Stimulated activated CD8-positive, alpha-beta memory T cell treated with anti-CD3 and anti-CD28 coated beads, Interleukin-15, amount 100 ng/mL, for 24 hours (primary cell): Measurements from ENCODE around the gene SMYD3.

Experiments
- DNase-seq: peaks from one replicate; pipeline ENCODE4 v3.0.0-alpha.2; 2020; ENCODE audit warnings: low read depth

The SMYD3 gene

DNA sequence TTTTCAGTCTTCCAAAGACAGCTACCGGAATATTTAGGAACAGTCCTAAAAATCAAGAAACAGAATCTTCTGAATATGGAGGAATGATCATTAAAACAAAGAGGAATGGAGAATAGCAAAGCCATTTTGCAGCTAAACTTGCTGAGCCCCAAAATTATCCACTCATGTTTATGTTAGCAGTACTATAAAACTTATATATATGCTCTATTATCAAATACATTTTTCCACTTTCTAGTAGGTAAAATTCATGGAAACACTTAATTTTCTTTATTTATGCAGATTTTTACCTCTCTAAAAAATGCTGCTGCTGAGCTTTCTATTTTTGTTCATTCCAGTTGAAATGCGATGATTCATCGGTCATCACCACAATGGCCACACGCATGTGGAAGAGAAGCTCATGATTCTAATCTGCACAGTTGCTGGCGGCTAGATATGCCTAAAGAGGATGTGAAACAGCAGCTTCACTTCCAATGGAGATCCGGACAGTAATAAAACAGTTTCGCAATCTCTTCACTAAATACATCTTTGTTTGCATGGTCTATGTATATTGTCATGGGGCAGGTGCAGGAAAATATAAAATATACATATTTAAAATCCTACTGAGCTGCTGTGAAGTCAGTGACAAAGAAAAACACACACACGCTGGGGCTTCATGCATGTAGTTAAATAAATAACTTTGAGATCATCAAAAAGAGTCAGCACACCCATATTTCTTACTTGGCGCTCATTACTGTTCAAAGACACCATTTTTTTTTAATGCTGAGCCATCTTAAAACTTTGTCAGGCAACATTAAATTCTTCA, 292.2 kb downstream of the SMYD3 start:
- no peak for DNase-seq

DNA sequence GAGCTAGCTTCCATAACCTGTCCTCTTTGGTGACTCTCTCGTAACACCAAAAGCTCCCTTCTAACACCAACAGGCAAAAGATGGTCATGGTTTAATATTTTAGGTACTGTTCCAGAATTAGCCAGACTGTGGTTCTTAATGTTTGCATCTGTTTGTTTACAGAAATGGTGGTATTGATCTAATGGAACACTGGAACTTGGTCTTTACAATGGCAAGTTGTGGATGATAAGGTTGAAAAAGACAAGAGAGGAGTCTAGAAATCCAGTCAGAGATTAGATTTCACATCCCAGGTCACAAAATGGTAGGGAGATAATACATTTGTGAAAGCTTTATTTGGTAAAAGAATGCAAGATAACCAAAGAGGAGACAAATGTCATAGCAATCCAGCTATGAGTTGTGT, 293.1 kb downstream of the SMYD3 start:
- no peak for DNase-seq

DNA sequence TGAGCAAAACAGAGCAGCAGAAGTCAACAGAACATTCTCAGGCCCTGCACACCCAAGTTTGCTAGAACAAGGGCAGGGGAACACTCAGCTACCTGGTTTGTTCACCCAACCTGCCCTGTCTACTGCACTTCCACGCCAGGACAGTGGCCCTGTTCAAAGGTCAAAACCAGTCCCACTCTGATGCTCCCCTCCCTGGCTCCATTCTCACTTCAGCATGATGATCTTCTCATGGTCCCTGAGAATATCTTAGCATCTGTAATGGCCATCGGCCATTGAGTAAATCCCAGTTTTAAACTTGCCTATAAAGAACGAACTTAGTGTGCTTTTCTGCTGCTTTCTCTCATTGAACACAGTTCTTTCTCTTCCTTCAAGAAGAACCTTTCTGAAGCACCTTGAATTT, 293.6 kb downstream of the SMYD3 start:
- no peak for DNase-seq

DNA sequence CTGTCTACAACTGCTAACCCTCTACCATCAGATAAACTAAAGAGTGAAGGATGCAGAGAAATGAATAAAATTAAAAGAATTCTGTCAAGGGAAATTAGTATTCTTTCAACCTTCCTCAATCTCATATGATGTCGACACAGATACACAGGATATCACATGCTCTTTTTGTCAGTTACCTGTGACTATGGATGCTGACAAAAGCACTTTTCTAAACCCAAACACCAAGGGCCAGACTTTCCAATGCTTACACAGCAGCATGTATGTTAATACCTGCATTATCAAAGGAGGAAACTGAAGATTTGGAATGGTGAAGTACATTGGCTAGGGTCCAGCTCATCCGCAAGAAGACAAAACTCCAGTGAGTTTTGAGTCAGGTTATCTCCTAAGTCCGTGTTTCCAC, 294.0 kb downstream of the SMYD3 start:
- no peak for DNase-seq

DNA sequence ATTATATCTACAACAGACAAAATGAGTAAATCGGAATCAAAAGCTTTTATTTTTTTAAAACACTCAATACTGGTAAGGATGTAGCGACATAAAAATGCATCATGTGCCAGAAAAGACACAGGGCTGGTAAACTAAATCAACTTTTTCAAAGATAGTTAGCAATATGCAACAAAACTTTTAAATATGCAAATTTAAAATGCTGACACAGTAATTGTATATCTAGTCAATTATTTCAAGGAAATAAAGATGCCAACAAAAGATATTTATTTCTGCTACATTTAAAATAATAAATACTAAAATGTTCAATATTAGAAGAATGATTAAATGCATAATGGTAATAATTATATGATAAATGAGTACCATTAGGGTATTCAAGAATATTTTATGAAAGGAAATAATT, 295.1 kb downstream of the SMYD3 start:
- DNase-seq: no peak

DNA sequence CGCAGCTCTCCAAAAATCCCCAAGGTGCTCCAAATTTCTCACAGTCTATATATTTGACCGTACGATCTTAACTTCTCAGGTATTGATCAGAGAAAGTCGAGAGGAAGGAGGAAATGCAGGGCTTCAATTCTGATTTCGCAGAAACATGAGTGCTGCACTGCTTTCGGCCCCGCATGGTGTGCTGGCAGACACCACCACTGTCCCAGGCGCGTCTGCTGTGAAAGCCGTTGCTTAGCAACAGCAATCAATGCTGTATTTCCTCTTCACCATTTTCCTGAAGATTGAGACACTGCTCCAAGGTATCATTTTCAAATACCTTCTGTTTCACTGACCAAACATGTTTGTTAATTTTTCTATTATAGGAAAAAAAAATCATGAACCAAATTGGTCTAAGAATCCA, 296.3 kb downstream of the SMYD3 start:
- DNase-seq: no peak

DNA sequence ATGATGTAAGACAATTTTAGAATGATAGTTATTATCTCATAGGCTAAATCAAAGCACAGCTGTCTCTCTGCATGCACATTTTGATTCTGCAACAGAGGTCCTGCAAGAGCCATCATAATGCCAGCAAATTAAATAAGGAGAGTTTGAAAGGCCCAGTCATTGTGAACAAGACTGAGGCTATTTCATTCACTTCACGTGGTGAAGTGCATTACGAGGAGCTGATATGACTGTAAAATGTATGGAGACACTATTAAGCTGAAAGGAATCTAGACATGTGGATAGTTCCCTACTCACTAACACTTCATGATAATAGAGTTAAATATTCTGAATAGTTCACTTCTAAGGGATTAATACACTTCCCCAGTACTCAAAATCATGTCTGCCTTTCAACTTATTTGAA, 299.0 kb downstream of the SMYD3 start:
- no peak for DNase-seq

DNA sequence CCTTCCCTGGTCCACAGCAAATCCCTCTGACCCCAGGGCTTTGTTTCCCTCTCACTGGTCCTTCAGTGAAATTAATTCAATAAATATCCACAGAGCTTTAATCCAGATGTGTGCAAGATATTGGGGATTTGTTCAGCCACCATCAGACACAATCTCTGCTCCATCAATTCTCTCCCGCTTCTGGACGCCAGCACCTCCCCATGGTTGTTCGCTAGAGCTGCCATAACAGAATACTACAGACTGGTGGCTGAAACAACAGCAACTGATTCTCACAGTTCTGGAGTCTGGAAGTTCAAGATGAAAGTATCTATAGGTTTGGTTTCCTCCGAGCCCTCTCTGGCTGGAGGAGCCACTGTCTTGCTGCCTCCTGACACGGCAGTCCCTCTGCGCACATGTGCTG, 303.9 kb downstream of the SMYD3 start:
- DNase-seq: no peak

DNA sequence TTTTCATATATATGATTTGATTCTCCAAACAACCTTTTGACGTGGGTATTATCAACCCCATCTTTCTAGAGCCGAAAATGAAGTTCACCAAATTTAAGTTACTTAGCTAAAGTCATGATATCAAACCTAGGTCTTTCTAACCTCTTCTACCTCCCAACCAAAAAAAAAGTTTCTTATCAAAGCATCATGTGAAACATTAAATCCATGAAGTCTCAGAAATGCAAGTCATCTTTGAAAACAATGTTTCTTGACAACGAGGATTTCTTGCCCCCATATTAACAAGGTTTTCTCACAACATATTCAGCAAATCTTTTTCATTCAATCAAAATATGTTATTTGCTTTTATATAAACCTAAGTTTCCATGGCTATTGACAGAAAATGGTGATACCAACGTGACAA, 306.3 kb downstream of the SMYD3 start:
- no peak for DNase-seq

DNA sequence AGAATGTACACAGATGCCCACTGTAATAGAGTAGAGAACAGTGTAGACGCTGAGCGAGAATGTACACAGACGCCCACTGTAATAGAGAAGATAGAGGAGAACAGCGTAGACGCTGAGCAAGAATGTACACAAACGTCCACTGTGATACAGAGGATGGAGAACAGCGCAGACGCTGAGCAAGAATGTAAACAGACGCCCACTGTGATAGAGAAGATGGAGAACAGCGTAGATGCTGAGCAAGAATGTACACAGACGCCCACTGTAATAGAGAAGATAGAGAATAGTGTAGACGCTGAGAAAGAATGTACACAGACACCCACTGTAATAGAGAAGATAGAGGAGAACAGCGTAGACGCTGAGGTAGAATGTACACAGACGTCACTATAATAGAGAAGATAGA, 306.9 kb downstream of the SMYD3 start:
- no peak for DNase-seq

DNA sequence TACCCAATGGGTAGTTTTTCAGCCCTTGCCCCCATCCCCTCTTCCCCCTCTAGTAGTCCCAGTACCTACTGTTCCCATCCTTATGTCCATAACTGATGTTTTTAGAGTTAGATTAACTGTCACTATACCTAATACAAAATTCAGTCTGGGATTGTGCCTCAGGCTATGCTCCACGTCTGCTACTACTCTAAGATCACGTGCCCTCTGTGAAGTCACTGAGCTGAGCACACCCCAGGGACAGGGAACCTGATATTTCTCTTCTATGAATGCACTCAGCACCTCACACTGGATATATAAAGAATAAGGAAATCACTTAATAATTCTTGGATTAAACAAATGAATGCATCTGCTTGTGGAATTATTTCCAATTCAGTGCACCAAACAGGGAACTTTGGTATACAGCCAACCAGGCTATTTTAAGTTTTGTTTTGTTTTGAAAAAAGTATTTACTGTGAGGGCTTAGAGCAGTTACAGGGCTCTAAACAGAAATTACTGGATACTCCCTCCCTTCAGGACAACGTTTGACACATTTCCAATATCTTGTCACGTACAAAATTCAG, 307.9 kb downstream of the SMYD3 start:
- DNase-seq: no peak

DNA sequence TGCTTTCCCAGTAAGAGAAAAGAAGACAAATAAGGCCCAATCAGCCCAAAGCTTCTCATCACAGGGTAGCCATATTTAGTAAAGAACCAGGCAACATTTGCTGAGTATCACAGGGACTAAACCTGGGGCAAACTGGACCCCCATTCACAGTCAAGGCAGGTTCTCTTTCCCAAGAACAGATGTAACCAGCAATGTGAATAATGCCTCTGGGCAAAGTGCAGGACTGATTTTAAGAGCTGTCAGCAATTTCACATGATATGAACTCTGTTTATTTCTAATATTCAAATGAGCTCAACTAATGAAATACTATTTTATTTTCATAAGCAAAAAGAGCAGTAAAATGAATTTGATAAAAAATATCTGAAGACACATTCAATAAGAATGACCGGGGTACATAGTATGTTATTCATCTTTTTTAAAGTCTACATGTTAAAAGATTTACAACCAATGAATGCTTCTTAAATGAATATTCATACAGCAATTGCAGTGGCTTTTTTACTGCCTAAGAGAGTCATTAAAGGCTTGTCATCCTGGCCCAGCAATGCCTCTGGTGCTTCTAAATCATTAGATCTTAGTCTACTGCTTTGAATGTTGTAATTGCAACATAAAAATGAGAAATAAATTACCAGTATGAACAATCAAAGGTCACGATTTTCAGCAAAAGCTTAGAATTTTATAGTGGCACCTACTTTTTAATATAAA, 308.8 kb downstream of the SMYD3 start:
- DNase-seq: no peak

DNA sequence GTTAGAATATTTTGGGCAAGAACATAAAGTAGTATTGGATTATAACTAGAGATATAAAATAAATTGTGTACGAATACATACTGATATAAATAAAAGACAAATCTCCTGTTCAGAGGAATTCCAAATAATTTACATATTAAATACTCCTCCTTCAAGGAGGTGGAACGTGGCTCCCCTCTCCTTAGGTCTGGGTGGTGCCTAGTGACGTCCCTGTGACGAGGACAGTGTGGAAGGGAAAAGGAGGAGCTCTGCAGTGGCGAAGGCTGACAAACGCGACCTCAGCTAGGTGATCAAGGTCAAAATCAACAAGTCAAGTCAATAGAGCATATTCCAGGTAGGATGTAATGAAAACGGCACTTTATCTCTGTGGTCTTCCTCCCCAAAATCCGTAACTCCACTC, 310.0 kb downstream of the SMYD3 start:
- no peak for DNase-seq

DNA sequence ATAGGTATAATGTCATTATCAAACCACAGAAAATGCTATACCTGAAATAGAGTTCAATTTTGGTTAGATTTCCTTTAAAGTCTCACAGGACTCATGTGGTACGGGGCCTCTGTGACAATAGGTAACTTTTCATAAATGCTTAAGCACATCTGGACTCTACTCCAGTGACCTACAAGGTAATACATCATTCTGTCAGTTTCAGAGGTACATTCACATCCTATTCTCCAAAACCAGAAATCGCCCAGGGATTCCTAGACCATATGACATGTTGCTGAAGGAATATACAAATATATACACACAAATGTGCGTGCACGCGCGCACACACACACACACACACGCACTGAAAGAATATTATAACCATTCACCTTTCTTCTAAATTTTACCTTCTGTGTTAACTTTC, 311.8 kb downstream of the SMYD3 start:
- DNase-seq: no peak

DNA sequence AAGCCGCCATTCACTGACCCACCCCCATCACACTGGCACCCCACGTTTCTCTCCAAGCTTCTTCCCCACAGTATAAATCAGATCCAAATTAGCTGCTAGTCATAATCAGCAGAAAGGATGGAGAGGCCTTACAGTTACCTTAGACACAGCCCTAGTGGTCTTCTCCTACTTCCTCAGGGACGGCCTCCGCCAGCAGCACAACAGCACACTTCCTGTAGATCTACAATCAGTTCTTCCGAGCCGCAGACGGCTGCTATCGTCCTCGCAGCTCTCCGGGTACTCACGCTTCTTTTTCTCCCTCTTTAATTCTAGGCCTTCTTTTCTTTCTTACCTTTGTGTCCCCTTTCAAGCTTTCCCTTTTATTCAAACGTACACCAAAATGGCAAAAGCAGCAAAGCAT, 313.5 kb downstream of the SMYD3 start:
- DNase-seq: no peak

DNA sequence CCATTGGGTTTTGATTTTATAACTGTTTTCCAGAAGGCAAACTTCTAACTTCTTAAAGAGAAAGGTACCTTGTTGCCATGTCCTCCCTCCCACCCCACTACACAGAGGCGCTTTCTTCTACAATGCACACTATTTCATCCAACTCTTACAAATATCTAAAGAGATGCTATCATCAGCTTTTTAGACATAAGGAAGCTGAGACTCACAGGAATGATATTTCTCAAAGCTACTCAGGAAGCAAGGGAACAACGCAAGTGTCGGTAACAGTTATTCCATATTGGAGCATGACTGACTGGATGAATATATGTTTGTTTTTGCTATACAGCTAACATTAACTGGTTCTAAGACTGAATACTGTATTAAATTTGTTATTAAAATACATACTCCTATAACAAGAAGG, 318.0 kb downstream of the SMYD3 start:
- no peak for DNase-seq

DNA sequence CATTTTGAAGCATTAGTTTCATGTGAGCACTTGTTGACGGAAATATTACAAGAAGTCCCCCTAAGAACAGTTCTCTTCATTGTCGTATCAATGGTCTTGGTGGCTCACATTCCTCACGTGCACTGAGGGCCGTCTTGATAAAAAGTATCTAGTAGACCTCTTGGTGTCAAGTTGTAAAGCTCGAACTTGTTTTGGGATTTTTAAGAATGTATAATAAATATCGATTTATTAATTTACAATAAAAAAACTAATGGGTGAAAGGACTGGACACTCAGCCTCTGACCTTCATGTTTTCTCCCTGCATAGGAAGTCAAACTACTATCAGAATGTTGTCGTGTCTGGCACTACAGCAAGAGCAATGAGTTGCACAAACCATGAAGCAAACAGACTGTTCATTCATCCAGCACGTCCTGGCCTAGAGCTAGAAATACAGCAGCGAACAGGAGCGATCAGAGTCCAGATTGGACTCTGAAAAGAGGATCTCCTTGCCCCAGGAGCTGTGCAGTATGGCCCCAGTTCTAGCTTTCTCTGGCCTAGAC, 319.2 kb downstream of the SMYD3 start:
- no peak for DNase-seq

DNA sequence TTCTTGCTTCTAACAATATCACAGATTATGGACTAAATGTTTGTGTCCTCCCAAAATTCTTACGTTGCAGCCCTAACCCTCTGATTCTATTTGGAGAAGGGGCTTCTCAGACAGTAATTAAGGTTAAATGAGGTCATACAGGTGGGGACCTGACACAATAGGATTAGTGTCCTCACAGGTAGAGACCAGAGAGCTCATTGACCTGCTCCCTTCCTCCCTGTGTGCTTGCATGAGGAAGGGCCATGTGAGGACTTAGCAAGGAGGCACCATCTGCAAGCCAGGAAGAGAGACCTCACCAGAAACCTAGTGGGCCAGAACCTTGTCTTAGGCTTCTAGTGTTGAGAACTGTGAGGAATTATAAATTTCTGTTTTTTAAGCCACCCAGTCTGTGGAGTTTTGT, 322.6 kb downstream of the SMYD3 start:
- DNase-seq: no peak

DNA sequence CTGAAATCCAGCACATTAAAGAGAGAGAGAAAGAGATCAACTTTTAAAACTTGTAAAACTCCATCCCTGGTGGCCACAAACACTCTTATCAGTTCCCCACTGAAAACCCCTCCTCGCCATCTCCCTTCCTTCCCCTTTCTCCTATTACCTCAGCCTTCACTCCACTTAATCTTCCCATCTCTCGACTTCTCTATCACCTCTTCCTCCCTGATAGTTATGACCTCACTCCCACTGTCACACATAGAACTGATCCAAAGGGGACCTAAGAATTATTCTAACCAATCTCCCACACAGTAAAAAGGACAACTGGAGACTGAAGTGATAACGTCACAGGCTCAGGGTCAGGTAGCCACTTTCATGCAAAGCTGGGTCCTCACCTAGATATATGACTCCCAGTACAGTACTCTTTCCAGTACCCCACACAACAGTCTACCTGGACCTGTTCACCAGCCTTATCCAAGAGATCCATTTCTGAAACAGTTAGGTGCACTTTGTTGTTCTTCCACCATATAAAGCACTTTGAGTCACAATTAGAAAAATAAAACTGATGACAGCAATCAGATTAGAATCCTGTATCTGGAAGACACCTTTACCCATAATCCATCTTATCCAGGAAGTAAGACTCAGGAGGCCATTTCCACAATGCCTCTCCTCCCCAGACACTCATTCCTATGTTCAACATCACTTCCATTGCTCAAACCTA, 324.8 kb downstream of the SMYD3 start:
- no peak for DNase-seq

DNA sequence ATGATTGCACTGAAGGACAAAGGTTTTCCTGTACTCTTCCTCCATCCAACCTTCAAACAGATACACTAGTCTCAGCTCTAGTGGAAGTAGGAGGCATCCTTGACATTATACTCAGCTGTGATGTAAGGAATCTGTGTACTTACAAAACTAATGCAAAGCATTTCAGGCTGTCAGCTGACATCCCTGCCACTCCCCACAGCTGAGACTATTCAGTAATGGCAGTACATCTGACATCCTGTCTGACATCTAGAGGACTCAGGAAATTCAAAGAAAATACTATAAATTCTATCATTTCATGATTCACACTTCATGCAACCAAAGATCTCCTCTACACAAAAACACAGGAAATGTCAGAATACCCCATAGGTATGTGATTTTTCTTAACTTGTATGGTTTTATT, 325.8 kb downstream of the SMYD3 start:
- DNase-seq: no peak

DNA sequence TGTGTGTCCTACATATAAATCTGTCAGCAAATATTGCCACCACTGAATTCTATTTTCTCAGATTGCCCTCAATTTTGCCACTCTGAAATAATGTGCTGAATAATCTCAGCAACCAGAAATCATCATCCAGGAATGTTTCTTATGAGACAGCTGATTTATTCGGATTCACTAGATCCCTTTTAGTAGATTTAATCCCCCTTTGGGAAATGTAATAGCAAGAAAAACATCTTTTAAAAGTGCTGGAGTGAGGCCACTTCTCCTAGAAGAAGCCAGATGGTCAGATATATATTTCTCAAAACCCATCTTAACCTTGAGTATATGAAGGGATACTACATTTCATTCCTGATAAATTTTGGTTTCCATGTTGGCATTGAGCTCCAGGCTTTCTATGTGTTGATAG, 327.7 kb downstream of the SMYD3 start:
- no peak for DNase-seq

DNA sequence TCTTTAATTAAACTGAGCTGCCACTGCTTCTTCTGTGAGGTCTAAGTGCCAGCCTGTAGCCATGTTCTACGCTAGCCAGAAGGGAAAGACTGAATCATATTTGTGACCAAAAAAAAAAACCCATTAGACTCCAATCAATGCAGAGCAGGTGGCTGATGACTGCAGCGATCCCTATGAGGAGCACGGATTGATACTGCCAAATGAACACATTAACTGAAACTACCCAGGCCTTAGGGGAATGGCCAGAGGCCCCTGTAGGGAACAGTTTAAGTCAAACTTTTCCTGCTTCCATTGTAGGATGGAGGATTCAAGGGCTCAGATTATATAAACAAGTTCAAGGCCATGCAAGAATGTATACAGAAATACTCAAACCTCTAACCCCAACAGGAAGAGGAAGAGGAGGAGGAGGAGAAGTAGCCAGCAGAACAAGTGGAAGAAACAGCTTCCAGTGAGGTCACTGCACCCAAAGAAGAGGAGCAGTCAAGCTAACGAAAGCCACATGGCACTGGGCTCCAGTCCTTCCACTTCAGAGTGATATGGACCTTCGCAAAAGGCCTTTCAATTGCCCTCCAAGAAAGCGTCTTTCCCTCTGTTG, 328.3 kb downstream of the SMYD3 start:
- no peak for DNase-seq
